Measurements from ENCODE around the gene SERPIND1. TPM values are rescaled to one million over a fixed set of nuclear protein-coding genes. Genes with fewer than 3 reads are reported as not detected.
"Not testable (repeated sequence)": the region's sequence is repeated elsewhere in the genome, so short reads cannot be mapped to it uniquely, and the experiment has no call there.

SERPIND1 gene
- total and polyA plus RNA-seq, 2 experiments from 2014 or later, result 50.9 to 56.8 TPM

DNA sequence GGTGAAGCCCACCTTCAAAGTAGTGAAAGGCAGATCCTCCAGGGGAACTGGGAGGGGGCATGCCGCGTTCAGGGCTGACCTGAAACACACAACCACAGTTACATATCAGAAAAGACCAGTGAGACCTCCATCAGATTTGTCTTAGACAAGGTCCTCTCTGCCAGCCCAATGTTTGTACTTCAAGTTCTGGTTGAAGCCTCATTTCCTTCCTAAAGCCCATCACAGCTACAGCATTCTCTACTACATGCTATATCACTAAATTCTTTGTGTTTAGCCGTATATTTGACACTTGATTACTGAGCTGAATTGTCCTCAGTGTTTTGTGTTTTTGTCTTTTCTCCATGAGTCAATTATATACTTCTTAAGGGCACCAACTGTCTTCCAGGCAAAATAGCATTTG is 44.6 kb downstream of the SERPIND1 start:
- Histone ChIP-seq H2AFZ (no peak overlapping the region), H3K9me3 (ENCODE audit: low read depth) (no peaks in the 10 kb centered on the region), H3K27me3 (no peaks in the 10 kb centered on the region), H4K20me1 (ENCODE audit: insufficient read depth, poor library complexity, severe bottlenecking) (no peaks in the 10 kb centered on the region), H3K4me3 (no peak overlapping the region), H3K4me2 (no peak overlapping the region), H3K36me3 (replicated peaks; ENCODE audit: insufficient read depth, low read depth) (peaks cover 3% of the 10 kb centered on the region), H3K79me2 (no peaks in the 10 kb centered on the region), H3K27ac (no peak overlapping the region), H3K4me1 (ENCODE audit: insufficient read depth) (no peaks in the 10 kb centered on the region), H3K9me2 (replicated peaks; ENCODE audit: insufficient read depth) (no peaks in the 10 kb centered on the region)
- WGBS (ENCODE audit: low lambda C conversion rate, missing lambda C conversion rate), result 93% methylated on average over 3 of the region's 3 CpGs
- TF ChIP-seq EZH2phosphoT487 (IDR thresholded peaks at IDR 0.05; ENCODE audit: low read depth, severe bottlenecking, unreplicated experiment) (no peak), EZH2 (IDR thresholded peaks at IDR 0.05; ENCODE audit: borderline replicate concordance) (no peak)
- TF ChIP-seq, protein P1, sequence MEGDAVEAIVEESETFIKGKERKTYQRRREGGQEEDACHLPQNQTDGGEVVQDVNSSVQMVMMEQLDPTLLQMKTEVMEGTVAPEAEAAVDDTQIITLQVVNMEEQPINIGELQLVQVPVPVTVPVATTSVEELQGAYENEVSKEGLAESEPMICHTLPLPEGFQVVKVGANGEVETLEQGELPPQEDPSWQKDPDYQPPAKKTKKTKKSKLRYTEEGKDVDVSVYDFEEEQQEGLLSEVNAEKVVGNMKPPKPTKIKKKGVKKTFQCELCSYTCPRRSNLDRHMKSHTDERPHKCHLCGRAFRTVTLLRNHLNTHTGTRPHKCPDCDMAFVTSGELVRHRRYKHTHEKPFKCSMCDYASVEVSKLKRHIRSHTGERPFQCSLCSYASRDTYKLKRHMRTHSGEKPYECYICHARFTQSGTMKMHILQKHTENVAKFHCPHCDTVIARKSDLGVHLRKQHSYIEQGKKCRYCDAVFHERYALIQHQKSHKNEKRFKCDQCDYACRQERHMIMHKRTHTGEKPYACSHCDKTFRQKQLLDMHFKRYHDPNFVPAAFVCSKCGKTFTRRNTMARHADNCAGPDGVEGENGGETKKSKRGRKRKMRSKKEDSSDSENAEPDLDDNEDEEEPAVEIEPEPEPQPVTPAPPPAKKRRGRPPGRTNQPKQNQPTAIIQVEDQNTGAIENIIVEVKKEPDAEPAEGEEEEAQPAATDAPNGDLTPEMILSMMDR (IDR thresholded peaks at IDR 0.05; ENCODE audit: poor library complexity), result no peak
- DNase-seq (ENCODE audit: low spot score), result no peak

DNA sequence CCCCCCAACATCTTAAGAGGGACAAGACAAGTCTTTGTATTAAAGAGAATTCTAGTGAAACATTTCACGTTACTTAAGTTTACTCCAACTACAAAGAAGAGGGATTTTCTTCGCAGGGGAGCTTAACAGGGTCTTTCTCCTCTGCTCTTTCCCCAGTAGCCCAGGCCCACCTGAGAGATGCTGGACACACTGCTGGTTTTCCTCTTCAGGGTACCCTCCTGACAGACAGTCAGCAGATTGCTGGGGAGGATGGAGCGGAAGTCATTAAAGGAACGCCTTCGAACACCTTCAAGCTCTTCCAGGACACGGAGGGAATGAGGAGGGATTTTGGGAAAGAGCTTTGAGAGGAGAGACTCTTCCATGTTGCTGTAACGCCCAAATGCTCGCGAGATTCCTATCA is 45.6 kb downstream of the SERPIND1 start:
- Histone ChIP-seq H3K79me2 (no peaks in the 10 kb centered on the region), H3K9me2 (replicated peaks; ENCODE audit: insufficient read depth) (no peaks in the 10 kb centered on the region), H3K9me3 (ENCODE audit: low read depth) (no peaks in the 10 kb centered on the region), H4K20me1 (ENCODE audit: insufficient read depth, poor library complexity, severe bottlenecking) (no peaks in the 10 kb centered on the region), H3K36me3 (replicated peaks; ENCODE audit: insufficient read depth, low read depth) (peaks cover 3% of the 10 kb centered on the region), H3K4me3 (no peak overlapping the region), H3K27ac (no peak overlapping the region), H3K4me1 (ENCODE audit: insufficient read depth) (no peaks in the 10 kb centered on the region), H3K27me3 (no peaks in the 10 kb centered on the region), H2AFZ (no peak overlapping the region), H3K4me2 (no peak overlapping the region)
- WGBS (ENCODE audit: low lambda C conversion rate, missing lambda C conversion rate), result 94% methylated on average over 9 of the region's 9 CpGs
- TF ChIP-seq, protein P1 (IDR thresholded peaks at IDR 0.05; ENCODE audit: poor library complexity), result no peak
- no peak for TF ChIP-seq EZH2 (IDR thresholded peaks at IDR 0.05; ENCODE audit: borderline replicate concordance)
- no peak for TF ChIP-seq EZH2phosphoT487 (IDR thresholded peaks at IDR 0.05; ENCODE audit: low read depth, severe bottlenecking, unreplicated experiment)
- no peak for DNase-seq (ENCODE audit: low spot score)

DNA sequence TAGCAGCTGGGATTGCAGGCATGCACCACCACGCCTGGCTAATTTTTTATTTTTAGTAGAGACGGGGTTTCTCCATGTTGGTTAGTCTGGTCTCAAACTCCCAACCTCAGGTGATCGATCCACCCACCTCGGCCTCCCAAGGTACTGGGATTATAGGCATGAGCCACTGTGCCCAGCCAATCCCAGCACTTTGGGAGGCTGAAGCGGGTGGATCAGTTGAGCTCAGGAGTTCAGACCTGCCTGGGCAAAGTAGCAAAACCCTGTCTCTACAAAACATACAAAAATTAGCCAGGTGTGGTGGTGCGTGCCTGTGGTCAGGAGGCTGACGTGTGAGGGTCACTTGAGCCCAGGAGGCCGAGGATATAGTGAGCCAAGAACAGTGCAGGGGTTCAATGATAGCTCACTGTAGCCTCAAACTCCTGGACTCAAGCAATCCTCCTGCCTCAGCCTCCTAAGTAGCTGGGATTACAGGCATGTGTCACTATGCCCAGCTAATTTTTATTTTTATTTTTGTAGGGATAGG is 47.9 kb downstream of the SERPIND1 start:
- H3K9me3 ChIP-seq (ENCODE audit: low read depth); H3K4me3 ChIP-seq; H3K36me3 ChIP-seq (replicated peaks; ENCODE audit: insufficient read depth, low read depth); DNase-seq (ENCODE audit: low spot score); H3K79me2 ChIP-seq; H3K27ac ChIP-seq; H3K4me2 ChIP-seq; H3K9me2 ChIP-seq (replicated peaks; ENCODE audit: insufficient read depth); H3K27me3 ChIP-seq; H4K20me1 ChIP-seq (ENCODE audit: insufficient read depth, poor library complexity, severe bottlenecking); H2AFZ ChIP-seq; H3K4me1 ChIP-seq (ENCODE audit: insufficient read depth): not testable (repeated sequence)
- 97% methylated on average over 8 of the region's 8 CpGs for WGBS (ENCODE audit: low lambda C conversion rate, missing lambda C conversion rate)

DNA sequence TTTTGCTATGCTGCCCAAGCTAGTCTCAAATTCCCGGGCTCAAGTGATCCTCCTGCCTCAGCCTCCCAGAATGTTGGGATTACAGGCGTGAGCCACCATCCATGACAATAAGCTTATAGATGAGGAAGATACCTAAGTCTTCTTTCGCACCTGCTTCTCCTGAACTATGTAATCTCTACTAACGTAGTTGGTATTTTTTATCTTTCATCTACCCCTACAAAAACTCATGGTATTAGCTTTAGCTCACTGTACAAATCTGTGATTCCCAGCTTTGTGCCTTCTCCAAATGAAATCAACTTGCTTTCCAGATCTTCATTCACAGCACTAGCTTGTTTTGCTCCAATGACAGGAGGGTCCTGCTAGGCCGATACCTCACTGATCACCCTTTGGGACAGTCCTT is 48.3 kb downstream of the SERPIND1 start:
- 99% methylated on average over 5 of the region's 5 CpGs for WGBS (ENCODE audit: low lambda C conversion rate, missing lambda C conversion rate)
- H3K36me3 ChIP-seq (replicated peaks; ENCODE audit: insufficient read depth, low read depth), result peaks cover under 1% of the 10 kb centered on the region
- no peak for TF ChIP-seq EZH2 (IDR thresholded peaks at IDR 0.05; ENCODE audit: borderline replicate concordance)
- no peak for TF ChIP-seq EZH2phosphoT487 (IDR thresholded peaks at IDR 0.05; ENCODE audit: low read depth, severe bottlenecking, unreplicated experiment)
- TF ChIP-seq, protein P1 (IDR thresholded peaks at IDR 0.05; ENCODE audit: poor library complexity), result no peak
- H3K4me2 ChIP-seq, result no peak overlapping the region
- no peaks in the 10 kb centered on the region for H3K9me2 ChIP-seq (replicated peaks; ENCODE audit: insufficient read depth)
- H3K27me3 ChIP-seq, result no peaks in the 10 kb centered on the region
- H3K79me2 ChIP-seq, result no peaks in the 10 kb centered on the region
- no peak overlapping the region for H2AFZ ChIP-seq
- H3K9me3 ChIP-seq (ENCODE audit: low read depth), result no peaks in the 10 kb centered on the region
- H4K20me1 ChIP-seq (ENCODE audit: insufficient read depth, poor library complexity, severe bottlenecking), result no peaks in the 10 kb centered on the region
- H3K4me3 ChIP-seq, result no peak overlapping the region
- DNase-seq (ENCODE audit: low spot score), result no peak
- no peak overlapping the region for H3K27ac ChIP-seq
- no peaks in the 10 kb centered on the region for H3K4me1 ChIP-seq (ENCODE audit: insufficient read depth)
